ENCODE data around the gene CHM. TPM values are rescaled to one million over a fixed set of nuclear protein-coding genes. Genes with fewer than 3 reads are reported as not detected.

Gene CHM
- total and polyA plus RNA-seq, 2 of the 8 experiments (the other 6 are each of a cell fraction or from before 2014, with no cell fraction given): 8.6 to 15.5 TPM

DNA sequence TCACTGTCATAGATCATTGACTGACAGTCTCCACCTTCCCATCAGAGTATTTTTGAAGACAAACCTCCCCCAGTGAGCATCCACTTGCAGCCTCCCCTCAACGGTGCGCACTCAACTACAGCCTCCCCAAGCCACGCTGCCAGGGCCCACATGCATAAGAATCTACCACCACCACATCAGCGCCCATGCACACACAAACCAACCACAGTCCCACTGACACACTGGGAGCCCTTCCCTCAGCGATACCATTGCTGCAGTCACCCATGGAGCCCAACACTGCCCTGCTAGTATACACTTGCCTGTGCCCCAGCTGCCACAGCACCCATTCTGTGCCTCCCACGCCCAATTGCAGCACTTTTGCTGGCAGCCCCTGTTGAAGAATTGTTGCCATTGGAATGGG lies 132.9 kb downstream of the CHM start:
- no peaks in the 10 kb centered on the region; a peak in 1 of 4 replicates for H3K79me2 ChIP-seq (ENCODE audit: control insufficient read depth in 1 of 2, insufficient read depth in 2 of 2, low read length in 2 of 2)
- no peak overlapping the region for H2BK20ac ChIP-seq (ENCODE audit: low read length)
- FAIRE-seq (no peak), DNase-seq (ENCODE audit: low read depth in 1 of 2, low spot score in 2 of 2) (no peak)
- no peaks in the 10 kb centered on the region for H3K23me2 ChIP-seq (ENCODE audit: low read depth, low read length)
- H2AFZ ChIP-seq (ENCODE audit: low read length): no peak overlapping the region
- no peaks in the 10 kb centered on the region for H3K4me1 ChIP-seq (replicated peaks in 1 of 4; ENCODE audit: control insufficient read depth in 3 of 4, insufficient read depth in 4 of 4, low read length in 3 of 4)
- H3K36me3 ChIP-seq (ENCODE audit: control insufficient read depth in 2 of 4, insufficient read depth in 4 of 4, low read length in 3 of 4): no peaks in the 10 kb centered on the region
- no peak overlapping the region for H2BK120ac ChIP-seq (replicated peaks; ENCODE audit: low read depth, low read length)
- H3K27me3 ChIP-seq (replicated peaks in 1 of 4; ENCODE audit: control insufficient read depth in 3 of 4, extremely low read depth in 1 of 4, insufficient read depth in 3 of 4, low read length in 3 of 4): no peaks in the 10 kb centered on the region
- H3K9ac ChIP-seq (replicated peaks in 1 of 4; ENCODE audit: extremely low read depth in 1 of 4, low read depth in 3 of 4, low read length in 3 of 4): no peak overlapping the region
- H4K20me1 ChIP-seq (replicated peaks in 1 of 2; ENCODE audit: control insufficient read depth in 1 of 2, insufficient read depth in 2 of 2, low read length in 2 of 2): peaks cover 0 to 2% of the 10 kb centered on the region in 2 experiments
- no peak overlapping the region for H4K8ac ChIP-seq (ENCODE audit: extremely low read depth, insufficient read depth, low read length)
- no peak overlapping the region for H3K27ac ChIP-seq (ENCODE audit: low read depth, low read length)
- H3K4me2 ChIP-seq (ENCODE audit: insufficient read depth in 1 of 2, low read depth in 2 of 2, low read length in 2 of 2): no peak overlapping the region
- ChIA-PET POLR2A (ENCODE audit: partially characterized antibody) (no interaction called here), CTCF (ENCODE audit: partially characterized antibody) (no interaction called here)
- no peak overlapping the region for H2BK5ac ChIP-seq (ENCODE audit: low read depth, low read length)
- no peak overlapping the region for H4K91ac ChIP-seq (replicated peaks; ENCODE audit: insufficient read length, low read length)
- 95% methylated on average over 6 of the region's 6 CpGs; no CpG with 5 or more reads in 1 of the 2 experiments for WGBS, 2 experiments (ENCODE audit: extremely low coverage in 1 of 2, insufficient coverage in 1 of 2, insufficient read length in 1 of 2, insufficient replicate concordance in 2 of 2, low coverage in 1 of 2, low lambda C conversion rate in 2 of 2, missing lambda C conversion rate in 1 of 2)
- no peak for TF ChIP-seq BCL11A (IDR thresholded peaks at IDR 0.05; ENCODE audit: low read depth in 2 of 2, low read length in 2 of 2)
- TF ChIP-seq GTF2F1 (IDR thresholded peaks at IDR 0.05; ENCODE audit: borderline replicate concordance, low read depth, low read length): no peak
- no peak for TF ChIP-seq EGR1 (IDR thresholded peaks at IDR 0.05; ENCODE audit: borderline replicate concordance, low read depth, low read length)
- no peak for TF ChIP-seq YY1 (IDR thresholded peaks at IDR 0.05; ENCODE audit: low read depth, low read length)
- TF ChIP-seq SUZ12 (IDR thresholded peaks at IDR 0.05; ENCODE audit: low read length): no peak
- TF ChIP-seq RBBP5 (IDR thresholded peaks at IDR 0.05; ENCODE audit: borderline replicate concordance, low read depth, low read length): no peak
- TF ChIP-seq ZNF274 (IDR thresholded peaks at IDR 0.05; ENCODE audit: borderline replicate concordance, extremely low read depth, low read length): no peak
- no peak for TF ChIP-seq CREB1 (IDR thresholded peaks at IDR 0.05)
- TF ChIP-seq TEAD4 (IDR thresholded peaks at IDR 0.05; ENCODE audit: low read depth, low read length): no peak
- TF ChIP-seq SP1 (IDR thresholded peaks at IDR 0.05; ENCODE audit: low read depth, low read length): no peak
- H3K18ac ChIP-seq (ENCODE audit: extremely low read depth, low read length): no peak overlapping the region
- no peak overlapping the region for H3K4me3 ChIP-seq (ENCODE audit: extremely low read depth in 1 of 4, insufficient read depth in 2 of 4, low read depth in 3 of 4, low read length in 4 of 4)
- H3K79me1 ChIP-seq (ENCODE audit: low read depth, low read length): no peaks in the 10 kb centered on the region
- no peak overlapping the region for H2BK15ac ChIP-seq (ENCODE audit: low read length)
- no peak overlapping the region for H4K5ac ChIP-seq (ENCODE audit: insufficient read length, low read depth, low read length)
- no peaks in the 10 kb centered on the region for H3K9me3 ChIP-seq (ENCODE audit: insufficient read depth in 2 of 2, low read depth in 1 of 2, low read length in 1 of 2)
- H3K23ac ChIP-seq (ENCODE audit: insufficient read length): no peak overlapping the region
- no peak overlapping the region for H3K14ac ChIP-seq (ENCODE audit: insufficient read length)
- no peak overlapping the region for H3K4ac ChIP-seq (replicated peaks; ENCODE audit: insufficient read length, low read depth, low read length)
- H3K56ac ChIP-seq (replicated peaks; ENCODE audit: insufficient read length, low read depth, low read length): no peak overlapping the region
- no peak overlapping the region for H2AK5ac ChIP-seq (ENCODE audit: low read depth, low read length)
- H2BK12ac ChIP-seq (ENCODE audit: low read depth, low read length): no peak overlapping the region
